Stimulated activated CD8-positive, alpha-beta memory T cell treated with anti-CD3 and anti-CD28 coated beads, Interleukin-12 subunit alpha, Interleukin-12 subunit beta, amount 100 ng/mL, for 4 hours (primary cell): ENCODE data around the gene CDKN2C.
"Not testable (repeated sequence)": the region's sequence is repeated elsewhere in the genome, so short reads cannot be mapped to it uniquely, and the experiment has no call there.

Experiments
- DNase-seq: peaks from one replicate; pipeline ENCODE4 v3.0.0-alpha.2; 2020; ENCODE audit warnings: low read depth

CDKN2C gene

DNA sequence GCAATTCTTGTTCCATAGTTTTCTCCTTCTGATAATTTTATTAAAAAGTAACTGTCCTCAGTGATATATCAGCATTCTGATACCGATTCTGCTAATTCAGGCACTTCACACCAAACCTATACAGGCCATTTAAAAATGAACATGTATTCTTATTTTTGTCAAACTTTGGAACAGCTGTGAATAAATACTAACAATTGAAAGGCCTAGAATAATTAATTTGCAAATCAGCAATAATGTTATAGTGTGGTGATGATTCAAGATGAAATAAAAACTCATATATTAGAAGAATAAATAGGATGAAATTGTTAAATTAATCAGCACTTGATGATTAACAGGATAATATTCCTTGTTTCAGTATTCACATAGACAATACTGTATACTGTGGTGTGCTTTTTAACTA lies 9.9 kb downstream of the CDKN2C start:
- no peak for DNase-seq

DNA sequence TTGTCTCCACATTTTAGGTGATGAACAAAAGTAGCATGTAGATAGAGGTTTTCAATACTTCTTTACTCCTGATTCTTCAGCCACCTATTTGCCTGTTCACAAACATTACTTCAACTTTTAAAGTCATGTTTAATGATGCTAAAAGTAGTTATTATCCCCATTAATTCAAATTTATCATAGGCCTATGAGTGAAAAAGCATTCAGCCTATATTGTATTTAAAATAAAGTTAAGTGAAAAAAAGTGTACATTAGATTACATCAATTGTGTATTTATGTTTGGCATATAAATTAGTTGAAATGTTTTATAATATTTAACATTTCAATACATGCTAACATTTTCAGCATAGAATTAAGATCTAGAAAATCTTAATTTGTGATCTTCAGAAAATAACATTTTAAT lies 10.5 kb downstream of the CDKN2C start:
- no peak for DNase-seq

- no peak for DNase-seq
Measured at GRCh38 chr1:50981741-50982140, 11.7 kb downstream of the CDKN2C start.

DNA sequence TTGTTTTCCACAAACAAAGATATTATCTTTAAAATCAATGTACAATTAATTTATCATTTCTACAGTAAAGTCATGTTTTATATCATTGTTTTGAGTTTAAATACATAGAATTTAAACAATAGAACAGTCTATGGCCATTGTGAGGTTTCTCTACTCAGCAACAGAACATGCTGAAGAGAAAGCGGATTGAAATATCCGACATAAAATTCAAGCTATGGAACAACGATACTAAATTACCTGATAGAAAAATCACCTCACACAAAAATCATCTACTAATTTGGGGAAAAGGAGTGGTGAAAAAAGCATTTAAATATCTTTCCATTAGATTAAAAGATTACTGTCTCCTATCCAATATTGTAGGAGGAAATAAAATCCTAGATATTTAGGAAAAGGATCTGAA lies 12.6 kb downstream of the CDKN2C start:
- no peak for DNase-seq

DNA sequence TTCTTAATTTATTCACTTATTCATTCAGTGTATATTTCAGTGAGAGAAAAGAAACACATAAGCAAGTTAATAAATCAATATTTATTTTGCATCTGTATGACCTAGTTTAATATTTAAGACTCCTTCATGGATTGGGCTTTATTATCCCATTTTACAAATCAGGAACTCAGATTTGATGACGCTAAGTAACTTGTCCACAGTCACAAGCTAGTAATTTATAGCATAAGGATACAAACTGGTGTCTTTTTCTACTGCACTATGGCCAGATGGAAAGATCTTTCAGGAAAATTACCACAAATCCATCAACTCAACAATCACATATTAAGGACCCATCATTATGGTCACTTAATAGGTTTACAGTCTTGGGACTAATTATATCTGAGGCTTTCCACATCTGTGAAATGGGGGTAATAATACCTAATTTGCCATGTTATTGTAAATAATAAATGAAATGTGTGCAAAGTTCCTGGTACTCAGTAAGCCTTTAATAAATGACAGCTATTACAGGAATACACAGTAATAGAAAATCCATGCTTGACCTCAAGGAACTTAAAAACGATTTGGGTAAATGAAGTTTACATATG lies 13.3 kb downstream of the CDKN2C start:
- no peak for DNase-seq

DNA sequence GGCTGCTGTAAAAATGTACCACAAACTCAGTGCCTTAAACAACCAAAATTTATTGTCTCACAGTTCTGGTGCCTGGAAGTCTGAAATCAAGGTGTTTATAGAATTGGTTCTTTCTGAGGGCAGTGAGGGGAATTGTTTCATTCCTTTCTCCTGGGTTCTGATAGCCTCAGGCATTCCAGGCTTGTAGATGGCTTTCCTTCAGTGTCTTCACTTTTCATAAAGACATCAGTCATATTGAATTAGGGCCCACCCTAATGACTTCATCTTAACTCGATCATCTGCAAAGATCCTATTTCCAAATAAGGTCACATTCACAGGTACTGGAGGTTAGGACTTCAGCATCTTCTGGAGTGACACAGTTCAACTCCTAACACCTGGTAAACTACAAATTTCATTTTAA lies 15.0 kb downstream of the CDKN2C start:
- no peak for DNase-seq

GRCh38 chr1:50986653-50987052 lies 16.6 kb downstream of the CDKN2C start:
- DNase-seq = no peak

DNA sequence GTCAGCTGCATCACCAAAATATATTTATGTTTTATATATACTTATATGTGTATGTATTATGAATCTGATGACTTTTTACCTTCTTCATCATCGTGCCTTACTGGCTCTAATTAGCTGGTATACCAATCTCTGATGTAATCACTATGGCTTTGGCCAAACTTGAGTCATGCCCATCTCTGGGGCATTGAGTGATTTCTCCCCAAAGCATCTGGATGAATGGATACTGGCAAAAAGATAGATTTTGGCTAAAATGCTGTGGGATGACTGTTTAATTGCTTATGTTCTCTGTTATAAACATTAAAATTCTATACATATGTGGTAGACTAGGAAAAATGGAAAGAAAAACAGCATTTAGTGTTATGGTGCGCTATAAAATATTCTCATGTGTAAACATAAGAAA lies 19.6 kb downstream of the CDKN2C start:
- DNase-seq = no peak

DNA sequence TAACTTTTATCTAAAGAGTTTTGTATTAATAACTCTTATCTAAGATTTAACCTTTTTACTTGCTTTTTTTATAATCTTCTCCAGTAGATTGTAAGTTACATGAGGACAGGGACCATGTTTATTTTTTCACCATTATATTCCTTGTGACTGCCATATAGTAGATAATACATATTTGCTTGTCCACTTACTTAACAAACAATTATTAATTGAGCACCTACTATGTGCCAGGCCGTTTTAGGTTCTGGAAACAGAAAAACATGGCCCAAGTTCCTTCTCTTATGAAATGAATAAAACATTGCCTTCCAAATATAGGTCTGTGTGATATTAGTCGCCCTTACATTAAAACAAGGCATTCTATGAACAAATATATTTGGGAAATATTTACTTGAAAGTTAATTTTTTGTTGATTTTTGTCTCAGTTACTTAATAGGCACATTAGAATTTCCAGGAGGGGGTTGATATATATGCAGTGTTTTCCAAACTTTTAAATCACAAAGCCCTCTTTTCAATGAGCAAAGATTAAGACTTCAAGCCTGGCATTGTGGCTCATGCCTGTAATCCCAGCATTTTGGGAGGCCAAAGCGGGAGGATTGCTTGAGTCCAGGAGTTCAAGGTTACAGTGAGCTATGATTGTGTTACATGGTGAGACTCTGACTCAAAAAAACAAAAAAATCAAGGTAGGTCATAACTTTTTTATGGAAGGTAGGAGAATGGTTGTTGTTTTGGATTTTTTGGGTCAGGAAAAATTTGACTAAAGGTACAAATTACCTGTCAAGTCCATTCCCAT lies 22.7 kb downstream of the CDKN2C start:
- no peak for DNase-seq

DNA sequence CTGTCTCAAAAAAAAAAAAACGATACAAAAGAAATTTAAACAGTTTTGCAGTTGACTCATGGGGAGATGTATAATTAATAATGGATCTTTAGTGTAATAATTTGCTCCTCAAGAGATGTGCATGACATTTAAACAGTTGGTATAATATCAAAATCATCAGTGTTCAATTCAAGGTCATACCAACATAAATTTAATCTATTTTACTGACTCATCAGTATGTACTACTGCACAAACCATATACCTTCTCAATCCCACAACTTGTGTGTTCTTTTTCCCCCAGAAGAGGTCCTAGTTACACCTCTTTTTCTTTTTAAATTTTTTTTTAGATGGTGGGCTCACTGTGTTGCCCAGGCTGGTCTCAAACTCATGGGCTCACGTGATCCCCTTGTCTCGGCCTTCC lies 23.6 kb downstream of the CDKN2C start:
- DNase-seq = no peak

- no peak for DNase-seq
Measured at GRCh38 chr1:50994997-50995396, 25.0 kb downstream of the CDKN2C start.

- DNase-seq = no peak
Measured at GRCh38 chr1:50995651-50996050, 25.6 kb downstream of the CDKN2C start.

DNA sequence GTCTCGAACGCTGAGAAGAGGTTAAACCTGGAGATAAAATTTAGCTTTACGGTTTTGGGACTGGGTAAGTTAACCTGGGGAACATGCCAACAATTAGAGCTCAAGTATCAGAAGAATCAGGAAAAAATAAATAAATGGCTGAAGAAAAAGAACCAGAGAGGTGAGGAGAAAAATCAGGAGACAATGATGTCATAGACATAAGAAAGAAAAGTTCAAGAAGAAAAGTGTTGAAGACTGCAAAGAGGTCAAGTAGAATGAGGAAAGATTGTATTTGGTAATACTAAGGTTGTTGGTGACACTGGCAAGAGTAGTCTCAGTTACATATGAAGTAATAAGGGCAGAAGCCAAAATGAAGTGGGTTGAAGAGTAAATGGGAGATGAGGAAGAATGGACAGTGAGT lies 26.0 kb downstream of the CDKN2C start:
- no peak for DNase-seq

GRCh38 chr1:50999375-50999774 lies 29.3 kb downstream of the CDKN2C start:
- not testable (repeated sequence) for DNase-seq

- DNase-seq = no peak
Measured at GRCh38 chr1:51000160-51000559, 30.1 kb downstream of the CDKN2C start.

DNA sequence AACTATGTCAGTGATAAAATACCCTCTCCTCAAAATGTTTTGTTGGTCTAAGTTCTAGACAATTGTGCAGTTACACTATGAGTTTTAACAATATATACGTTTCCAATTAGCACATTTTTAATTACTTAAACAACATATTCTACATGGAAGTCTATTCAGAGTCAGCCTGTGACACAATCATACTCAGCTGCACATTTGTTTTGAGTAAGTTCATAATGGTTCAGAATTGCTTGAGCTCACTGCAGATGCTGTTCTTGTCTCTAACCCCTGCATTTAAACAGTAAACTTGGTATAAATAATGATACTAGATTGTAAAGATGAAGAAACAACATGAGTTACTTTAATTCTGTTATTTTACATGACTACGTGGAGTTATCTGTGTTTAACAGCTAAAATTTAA lies 30.6 kb downstream of the CDKN2C start:
- no peak for DNase-seq

- no peak for DNase-seq
Measured at GRCh38 chr1:51002516-51002915, 32.5 kb downstream of the CDKN2C start.

- not testable (repeated sequence) for DNase-seq
Measured at GRCh38 chr1:51005549-51005948, 35.5 kb downstream of the CDKN2C start.

- DNase-seq = no peak
Measured at GRCh38 chr1:51009381-51009780, 39.3 kb downstream of the CDKN2C start.

GRCh38 chr1:51014878-51015277 lies 44.8 kb downstream of the CDKN2C start:
- DNase-seq = no peak

DNA sequence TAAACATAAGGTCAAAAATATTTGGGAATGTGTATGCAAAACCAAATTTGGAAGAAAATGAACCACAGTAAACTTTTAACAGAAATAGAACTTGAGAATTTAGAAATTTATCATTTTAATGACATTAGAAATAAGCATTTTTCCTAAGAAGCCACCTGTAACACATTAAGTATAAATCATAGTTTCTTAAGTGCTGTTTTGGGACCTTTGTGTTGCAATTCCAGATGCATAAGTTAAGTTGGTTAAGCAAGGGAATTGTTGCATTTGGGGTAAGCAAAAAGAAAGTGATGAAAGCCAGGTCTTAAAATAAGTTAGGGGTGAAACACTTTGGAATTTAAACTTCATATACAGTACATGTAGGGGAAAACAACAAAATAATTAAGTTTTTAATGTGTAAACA lies 49.8 kb downstream of the CDKN2C start:
- DNase-seq = no peak
